Measurements from ENCODE around the gene WNK1. TPM values are rescaled to one million over a fixed set of nuclear protein-coding genes. Genes with fewer than 3 reads are reported as not detected.

The WNK1 gene
- total and polyA plus RNA-seq, 2 of the 8 experiments (the other 6 are each of a cell fraction or from before 2014, with no cell fraction given) = 88.2 to 157 TPM

DNA sequence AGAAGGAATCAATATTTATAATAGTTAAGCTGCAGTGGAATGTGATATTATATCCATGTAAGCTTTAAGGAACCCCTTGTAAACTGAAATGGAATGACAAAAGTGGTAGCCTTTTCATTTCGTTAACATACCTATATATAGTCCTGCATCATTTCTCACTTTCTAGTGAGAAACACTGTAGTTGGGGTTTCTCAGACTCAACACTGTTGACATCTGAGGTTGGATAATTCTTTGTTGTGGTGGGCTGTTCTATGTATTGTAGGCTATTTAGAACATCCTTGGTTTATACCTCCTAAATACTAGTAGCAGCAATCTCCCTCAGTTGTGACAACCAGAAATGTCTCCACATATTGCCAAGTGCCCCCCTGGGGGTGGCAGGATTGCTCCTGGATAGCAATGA is 118.0 kb downstream of the WNK1 start (continued):
- TF ChIP-seq SP2 (IDR thresholded peaks at IDR 0.05; ENCODE audit: low read length) (no peak), KDM5A (IDR thresholded peaks at IDR 0.05; ENCODE audit: low read length) (no peak), TBP (IDR thresholded peaks at IDR 0.05; ENCODE audit: low read depth, low read length) (no peak), POU5F1 (IDR thresholded peaks at IDR 0.05; ENCODE audit: low read depth, low read length) (no peak), CTBP2 (IDR thresholded peaks at IDR 0.05; ENCODE audit: borderline replicate concordance, insufficient read depth, insufficient read length, low read length) (no peak), ASH2L (IDR thresholded peaks at IDR 0.05; ENCODE audit: low read length) (no peak)

All from H1 (cell line).